T-helper 9 cell (primary cell): ENCODE data around the gene NFATC4.
"Not testable (repeated sequence)": the region's sequence is repeated elsewhere in the genome, so short reads cannot be mapped to it uniquely, and the experiment has no call there.

ENCODE experiments used
- DNase-seq: peaks from one replicate; pipeline ENCODE4 v3.0.0-alpha.2; 2020

Gene NFATC4

GRCh38 chr14:24339284-24340151 lies 28.5 kb upstream of the NFATC4 start, which contains the start of gene RIPK3:
Gene RIPK3 (minus strand): TSS chr14:24339991. CDS start chr14:24339826, 165 bp downstream.
- DNase-seq: peak; percentile 54

- no peak for DNase-seq
Measured at GRCh38 chr14:24340606-24341005, 27.4 kb upstream of the NFATC4 start.

GRCh38 chr14:24342889-24343288 lies 25.1 kb upstream of the NFATC4 start:
- no peak for DNase-seq

GRCh38 chr14:24343795-24344660 lies 24.0 kb upstream of the NFATC4 start:
- DNase-seq: no peak

GRCh38 chr14:24347134-24347533 lies 20.9 kb upstream of the NFATC4 start:
- DNase-seq: no peak

- DNase-seq: no peak
Measured at GRCh38 chr14:24348186-24348585, 19.8 kb upstream of the NFATC4 start.

- DNase-seq: no peak
Measured at GRCh38 chr14:24349742-24350141, 18.2 kb upstream of the NFATC4 start.

- DNase-seq: no peak
Measured at GRCh38 chr14:24351517-24351916, 16.5 kb upstream of the NFATC4 start.

GRCh38 chr14:24353559-24354481 lies 14.2 kb upstream of the NFATC4 start:
- DNase-seq: no peak

- DNase-seq: not testable (repeated sequence)
Measured at GRCh38 chr14:24354482-24354825, 13.5 kb upstream of the NFATC4 start.

GRCh38 chr14:24355009-24355408 lies 13.0 kb upstream of the NFATC4 start:
- DNase-seq: no peak

- DNase-seq: no peak
Measured at GRCh38 chr14:24356208-24356607, 11.8 kb upstream of the NFATC4 start.

- no peak for DNase-seq
Measured at GRCh38 chr14:24360281-24360680, 7.7 kb upstream of the NFATC4 start.

- no peak for DNase-seq
Measured at GRCh38 chr14:24361326-24361725, 6.7 kb upstream of the NFATC4 start.

- DNase-seq: no peak
Measured at GRCh38 chr14:24362241-24362960, 5.6 kb upstream of the NFATC4 start.

- DNase-seq: no peak
Measured at GRCh38 chr14:24363401-24363800, 4.6 kb upstream of the NFATC4 start.

GRCh38 chr14:24364841-24365240 lies 3.1 kb upstream of the NFATC4 start:
- no peak for DNase-seq

- DNase-seq: peak; percentile 28
Measured at GRCh38 chr14:24365600-24366412, 2.2 kb upstream of the NFATC4 start.

GRCh38 chr14:24366413-24366720 lies 1.6 kb upstream of the NFATC4 start:
- peak; percentile 15 for DNase-seq

GRCh38 chr14:24366721-24367513 lies 1.1 kb upstream of the NFATC4 start:
- no peak for DNase-seq

- DNase-seq: no peak
Measured at GRCh38 chr14:24368212-24368561, 203 bp downstream of the NFATC4 start.
